GM18858 (cell line): ENCODE results near the gene NCOA6.

Experiments
- ATAC-seq: cut with Tn5 transposase; IDR thresholded peaks from one replicate; pipeline ENCODE4 v1.9.1; 2021; ENCODE audit not compliant: unreplicated experiment

Gene NCOA6

DNA sequence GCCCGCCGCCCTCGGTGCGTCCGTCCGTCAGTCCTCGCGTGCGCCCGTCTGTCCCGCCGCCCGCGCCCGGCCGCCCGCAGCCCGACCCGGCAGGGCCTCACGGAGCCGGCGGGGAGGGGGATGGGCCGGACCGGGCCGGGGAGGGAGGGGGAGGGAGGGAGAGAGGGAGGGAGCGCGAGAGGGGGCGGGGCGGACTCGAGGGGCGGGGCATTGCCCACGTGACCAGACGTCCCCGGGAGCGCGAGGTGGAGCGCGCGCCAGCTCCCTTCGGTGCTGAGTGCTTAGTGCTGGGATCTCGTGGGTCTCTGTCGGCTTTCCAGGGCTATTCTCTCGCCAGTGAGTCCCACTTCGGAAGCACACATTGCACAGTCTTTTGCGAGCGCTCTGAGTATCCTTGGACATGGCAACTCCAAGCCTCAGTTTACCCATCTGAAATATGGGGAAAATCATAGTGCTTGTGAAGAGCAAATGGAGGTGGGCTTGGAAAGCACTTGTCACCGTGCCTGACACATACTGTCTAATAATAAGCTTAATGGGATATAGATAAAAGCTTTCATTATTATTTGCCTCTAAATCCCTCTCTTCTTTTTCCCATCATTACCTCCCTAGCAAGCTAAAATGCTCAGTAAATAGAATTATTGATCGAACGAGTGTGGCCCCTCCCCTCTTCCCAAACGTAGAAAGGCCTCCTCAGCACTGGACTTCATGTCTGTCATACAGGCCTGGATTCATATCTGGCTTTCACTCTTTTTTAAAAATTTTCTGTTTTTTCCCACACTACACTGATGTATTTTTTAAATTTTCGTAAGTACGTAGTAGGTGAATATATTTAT lies at the start of gene NCOA6:
Gene NCOA6 (minus strand): TSS at position 122 of the 833 bp plus-strand sequence. CDS start 43,296 bp downstream, outside the sequence.
- ATAC-seq, result peak; percentile 27

DNA sequence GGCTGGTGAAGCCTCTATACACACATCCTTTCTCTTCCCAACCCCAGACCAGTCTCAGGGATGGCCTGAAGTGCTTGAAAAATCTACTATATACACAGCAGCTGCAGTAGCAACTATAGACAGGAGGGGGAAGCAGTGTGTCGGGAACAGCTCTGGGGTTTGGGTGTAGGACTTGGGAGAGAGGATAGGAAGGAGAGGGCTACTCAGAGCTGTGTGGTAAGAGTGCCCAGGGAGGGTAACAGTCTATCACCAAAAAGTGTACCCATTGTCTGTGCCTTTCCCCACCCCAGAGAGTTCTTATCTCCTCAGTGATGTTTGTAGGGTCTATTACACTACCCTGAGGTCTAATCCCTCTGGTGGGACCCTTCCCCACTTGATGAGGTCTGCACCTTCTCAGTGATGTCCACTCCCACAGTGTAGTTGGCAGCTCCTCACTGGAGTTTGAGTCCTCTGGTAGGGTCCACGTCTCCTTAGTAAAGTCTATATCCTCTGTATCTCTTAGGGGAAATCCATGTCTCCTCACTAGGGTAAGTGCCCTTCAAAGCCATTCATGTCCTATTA lies 48.7 kb upstream of the NCOA6 start:
- ATAC-seq, result no peak

DNA sequence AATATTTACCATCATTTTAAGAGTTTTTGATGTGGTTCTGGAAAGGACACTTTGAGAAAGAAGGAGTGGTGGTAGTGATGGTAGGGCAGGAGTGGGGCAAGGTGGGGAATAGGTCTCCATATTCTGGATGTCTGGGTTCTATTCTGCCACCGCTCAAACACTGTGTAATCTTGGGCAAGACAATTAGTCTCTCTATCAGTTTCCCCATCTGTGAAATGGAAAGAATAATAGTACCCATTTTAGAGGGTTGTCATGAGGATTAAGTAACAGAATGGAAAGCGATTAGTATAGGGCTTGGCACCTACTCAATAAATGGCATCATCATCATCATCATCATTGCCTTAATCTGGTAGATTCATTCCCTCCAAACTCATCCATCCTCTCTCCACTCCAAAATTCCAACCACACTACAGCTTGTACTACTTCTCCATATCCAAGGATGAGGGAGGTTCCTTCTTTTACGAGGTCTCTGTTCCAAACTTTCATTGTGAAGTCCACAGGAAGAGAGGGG lies 48.2 kb upstream of the NCOA6 start:
- no peak for ATAC-seq

DNA sequence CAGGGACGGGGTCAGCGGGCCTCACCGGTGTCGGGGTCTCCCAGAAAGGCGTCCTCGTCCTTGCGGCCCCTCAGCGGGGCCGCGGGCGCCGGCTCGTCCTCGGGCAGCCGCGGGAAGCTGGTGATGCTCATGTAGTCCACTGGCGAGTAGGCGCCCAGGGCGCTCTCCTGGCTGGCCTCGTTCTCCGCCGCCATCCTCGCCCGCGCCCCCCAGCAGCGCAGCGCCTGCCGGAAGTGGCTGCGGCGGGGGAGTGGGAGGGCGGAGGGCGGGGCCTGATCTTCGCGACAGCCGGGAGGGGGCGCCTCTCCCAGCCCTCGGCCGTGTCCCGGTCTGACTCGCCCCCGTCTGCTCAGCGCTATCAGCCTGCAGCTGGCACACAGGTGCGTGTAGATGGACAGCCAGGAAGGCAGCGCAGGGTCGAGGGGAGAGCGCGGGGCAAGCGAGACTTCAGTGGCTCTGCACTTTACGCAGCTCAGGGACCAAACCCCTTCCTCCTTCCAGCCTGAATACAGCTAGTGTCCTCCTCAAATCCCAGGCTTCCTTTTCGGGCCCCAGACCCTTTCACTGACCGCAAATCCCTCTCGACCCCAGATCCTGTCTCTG lies 47.3 kb upstream of the NCOA6 start, which contains the start of gene GGT7:
Gene GGT7 (minus strand): TSS at position 235 of the 603 bp plus-strand sequence. CDS start 41 bp downstream, at position 194.
- ATAC-seq, result no peak

DNA sequence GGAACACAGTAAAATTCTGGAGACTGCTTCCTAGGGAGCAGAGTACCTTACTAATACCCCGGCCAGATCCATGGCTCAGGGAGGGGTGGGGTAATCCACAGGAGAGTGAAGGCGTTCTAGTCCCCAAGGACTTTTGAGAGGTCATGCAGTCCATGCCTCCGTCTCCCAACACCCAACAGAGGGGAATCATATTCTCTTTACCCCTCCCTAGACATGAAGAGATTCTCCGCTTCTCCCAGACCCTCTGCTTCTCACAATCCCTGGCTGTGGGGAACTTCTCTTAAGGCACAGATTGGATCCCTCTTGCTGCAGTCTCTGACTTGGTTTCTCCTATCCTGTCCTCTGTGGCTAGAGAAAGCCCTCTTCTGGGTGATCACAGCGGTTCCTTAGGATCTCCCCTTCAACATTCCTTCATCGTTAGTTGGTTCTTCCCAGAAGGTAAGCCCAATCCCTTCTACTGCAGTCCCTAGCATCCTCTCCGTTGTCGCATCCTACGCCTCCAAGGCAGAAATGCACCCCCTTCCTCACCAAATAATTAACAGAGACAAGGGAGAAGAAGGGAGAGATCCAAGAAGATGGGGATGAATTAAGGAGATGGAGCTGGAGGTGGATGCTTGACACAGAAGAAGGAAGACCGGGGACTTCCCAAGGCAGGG lies 46.6 kb upstream of the NCOA6 start:
- ATAC-seq, result no peak

DNA sequence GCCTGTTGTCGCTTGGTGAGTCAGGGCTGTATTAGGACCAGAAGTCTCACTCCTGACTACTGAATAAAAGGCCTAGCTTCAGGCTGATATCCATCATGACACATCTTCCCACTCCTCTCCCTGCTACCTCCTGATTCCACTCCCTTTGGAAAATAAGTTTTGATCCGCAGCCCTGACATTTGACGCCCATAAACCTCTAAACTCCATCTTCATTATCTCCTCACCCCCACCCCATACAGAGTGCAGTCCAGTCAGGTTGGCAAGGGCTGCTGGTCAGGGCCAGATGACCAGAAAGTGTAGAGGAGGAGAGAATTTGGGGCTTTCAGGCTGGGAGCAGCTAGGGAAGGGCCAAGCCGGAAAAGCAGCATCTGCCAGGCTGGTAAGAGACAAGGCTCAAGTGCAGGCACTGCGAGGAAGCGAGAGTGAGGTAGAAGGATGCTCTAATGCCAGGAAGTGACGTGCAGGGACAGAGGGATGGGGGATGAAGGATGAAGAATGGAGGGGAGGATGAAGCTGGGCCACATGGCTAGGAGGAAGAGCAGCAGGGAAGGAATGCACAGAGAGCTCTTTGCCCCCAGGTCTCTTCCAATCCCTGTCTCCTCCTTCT lies 46.0 kb upstream of the NCOA6 start:
- no peak for ATAC-seq

DNA sequence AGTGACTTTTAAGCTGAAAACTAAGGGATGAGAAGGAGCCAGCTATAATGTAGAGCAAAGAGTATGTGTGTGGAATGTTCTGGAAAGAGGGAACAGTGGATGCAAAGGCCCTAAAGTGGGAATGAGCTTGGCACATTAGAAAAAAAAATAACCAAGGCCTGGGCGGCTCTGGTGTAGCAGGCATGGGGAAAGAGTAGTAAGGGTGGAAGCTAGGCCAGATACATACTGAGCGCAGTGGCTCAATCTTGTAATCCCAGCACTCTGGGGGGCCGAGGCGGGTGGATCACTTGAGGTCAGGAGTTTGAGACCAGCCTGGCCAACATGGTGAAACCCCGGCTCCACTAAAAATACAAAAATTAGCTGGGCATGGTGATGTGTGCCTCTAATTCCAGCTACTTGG lies 38.8 kb upstream of the NCOA6 start:
- no peak for ATAC-seq

DNA sequence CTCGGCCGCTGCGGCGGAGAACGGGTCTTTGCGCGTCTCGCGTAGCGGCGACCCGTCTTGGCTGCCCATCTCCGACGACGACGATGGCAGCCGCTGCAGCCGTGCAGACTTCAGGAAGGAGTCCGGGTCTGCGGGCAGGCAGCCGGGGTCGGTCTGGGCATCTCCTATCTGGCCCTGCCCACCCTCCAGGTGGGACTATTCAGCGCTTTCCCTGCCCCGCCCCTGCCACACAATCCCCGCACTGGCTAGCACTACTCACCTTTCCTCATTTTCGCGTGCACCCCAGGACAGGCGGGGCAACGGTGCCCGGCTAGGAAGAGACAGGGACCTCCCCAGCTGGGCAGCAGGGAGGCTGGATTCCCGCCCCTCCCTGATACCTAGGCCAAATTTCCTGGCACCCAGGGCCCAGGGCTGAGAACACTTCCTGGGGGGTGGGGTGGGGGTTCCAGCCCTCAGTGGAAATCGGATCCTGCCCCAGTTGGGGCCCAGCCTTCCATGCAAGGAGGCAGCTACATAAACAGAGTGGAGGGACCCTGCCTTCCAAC lies 38.0 kb upstream of the NCOA6 start:
- no peak for ATAC-seq

DNA sequence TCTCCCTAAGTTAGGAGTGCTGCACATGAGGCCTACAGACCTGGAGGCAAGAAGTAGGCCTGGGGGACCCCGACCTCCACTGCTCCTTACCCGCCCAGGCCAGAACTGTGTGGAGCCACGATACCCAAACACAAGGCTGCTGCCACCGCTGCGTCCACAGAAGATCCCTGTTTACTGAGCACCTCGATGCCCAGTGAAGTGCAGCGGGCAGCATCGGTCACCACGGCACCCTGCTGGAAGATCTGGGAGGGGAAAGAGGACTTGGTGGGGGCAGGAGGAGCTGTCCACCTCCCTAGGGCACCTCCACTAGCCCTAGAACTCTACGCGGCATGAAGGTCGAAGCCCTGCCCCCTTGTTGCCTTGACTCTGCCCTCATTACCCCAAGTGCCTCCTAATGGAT lies 37.3 kb upstream of the NCOA6 start:
- ATAC-seq, result no peak

DNA sequence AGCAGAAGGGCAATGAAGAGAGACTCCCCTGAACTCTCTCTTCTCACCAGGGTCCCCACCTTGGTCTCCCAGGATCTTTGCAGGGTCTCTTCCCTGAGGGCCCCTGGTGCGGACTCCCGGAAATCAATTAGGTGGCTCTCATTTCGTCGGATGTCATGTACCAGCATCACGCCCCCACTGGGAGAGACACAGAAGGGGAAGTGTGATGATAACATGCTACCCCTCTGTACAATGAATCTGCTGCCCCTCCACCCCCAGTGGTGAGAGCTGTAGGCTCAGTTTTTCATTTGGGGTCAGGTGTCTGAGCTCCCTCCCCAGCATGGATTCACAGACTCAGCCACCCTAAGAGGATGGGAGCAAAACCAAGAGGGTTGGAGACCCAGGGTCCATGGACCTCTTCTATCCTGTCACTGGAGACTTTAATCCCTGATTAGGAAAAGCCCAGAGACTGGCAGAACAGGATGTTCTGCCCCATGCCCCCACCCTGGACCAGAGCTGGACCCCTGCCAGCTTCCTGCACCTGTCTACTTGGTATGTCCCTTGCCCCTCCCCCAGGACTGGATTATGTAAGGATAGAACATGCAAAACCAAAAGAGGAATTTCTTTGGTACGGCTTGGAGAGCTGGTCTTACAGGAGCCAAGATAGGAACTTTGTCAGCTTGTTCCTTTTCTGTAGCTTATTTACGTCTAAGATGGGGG lies 36.1 kb upstream of the NCOA6 start:
- ATAC-seq, result no peak

DNA sequence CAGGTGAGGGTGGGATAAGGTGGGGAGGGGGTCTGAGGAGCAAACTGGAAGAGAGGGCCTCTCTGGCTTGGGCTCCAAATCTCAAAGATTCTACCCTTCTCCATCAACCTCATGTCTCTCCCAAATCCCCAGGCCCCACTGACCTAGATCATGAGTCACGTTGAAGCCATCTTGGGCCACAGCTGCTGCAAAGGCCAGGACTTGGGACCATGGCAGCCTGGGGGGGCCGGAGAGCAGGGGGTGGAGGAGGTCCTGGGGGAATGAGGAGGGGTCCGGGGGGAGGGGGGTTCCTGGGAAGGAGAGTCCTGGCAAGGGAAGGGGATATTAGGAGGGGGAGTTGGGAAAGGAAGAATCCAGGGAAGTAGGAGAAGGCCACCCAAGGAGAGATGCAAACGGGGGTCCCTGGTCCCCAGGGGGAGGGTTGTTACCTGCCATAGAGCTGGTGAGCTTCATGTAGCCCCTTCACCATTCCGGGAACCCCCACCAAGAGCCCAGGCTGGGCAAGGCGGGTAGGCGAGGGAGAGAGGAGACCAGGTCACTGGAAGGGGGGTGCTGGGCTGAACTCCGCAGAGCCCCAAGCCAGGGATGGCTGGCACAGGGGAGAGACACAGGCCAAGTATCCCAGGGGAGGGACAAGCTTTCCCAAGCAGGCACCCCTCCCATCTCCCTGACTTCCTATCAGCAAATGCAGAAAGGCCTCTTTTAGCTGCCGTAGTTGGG lies 34.5 kb upstream of the NCOA6 start:
- ATAC-seq, result no peak

DNA sequence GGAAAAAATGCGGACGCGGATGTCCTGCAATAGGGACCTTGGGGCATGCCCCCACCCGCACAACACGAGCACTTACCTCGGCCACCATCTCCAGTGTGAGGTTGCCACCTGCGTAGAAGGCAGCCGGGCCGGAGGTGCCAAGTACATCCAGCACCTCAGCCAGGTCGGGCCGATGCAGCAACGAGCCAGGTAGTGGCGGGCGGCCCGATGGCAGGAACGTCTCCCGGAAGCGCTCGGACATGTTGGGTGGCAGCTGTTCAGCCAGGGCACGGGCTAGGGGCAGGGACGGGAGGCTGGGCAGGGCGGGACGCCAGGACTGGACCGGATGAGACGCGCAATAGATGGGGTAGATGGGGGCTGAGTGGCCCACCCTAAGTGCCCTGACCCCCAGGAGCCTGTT lies 33.9 kb upstream of the NCOA6 start:
- ATAC-seq, result no peak

DNA sequence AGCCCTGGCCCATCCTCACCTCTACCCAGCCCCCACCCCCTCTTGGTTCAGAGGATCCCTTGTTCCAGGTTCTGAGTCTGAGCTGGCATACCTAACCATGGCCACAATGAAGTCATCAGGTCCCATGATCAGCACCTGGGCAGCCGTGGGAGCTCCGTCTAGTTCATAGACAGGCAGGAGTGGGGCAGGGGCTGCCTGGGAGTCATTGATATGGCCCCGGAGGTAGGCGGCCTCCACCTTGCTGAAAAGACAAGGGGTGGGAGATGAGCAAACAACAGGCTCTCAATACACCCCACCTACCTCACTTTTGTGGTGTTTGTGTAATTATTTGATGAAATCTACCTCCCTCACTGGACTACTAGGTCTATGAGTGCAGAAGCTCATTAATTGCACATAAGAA lies 26.8 kb upstream of the NCOA6 start:
- ATAC-seq, result no peak

DNA sequence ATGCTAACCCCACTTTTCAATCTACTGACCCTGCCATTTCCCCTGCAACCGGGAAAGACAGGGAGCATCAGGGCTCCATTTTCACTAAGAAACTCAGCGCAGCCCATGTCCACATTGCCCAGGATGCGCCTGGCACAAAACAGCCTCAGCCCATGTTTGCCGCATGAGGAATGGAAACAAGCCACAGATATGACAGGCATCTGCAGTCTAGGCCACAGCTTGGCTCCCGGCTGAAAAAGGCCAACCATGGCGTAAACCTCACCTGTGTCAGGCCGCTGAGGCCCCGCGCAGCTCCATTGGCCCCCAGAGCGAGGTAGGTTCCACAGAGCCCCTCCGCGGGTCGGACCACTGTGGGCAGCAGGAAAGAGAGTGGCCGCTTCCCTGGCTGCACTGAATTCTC lies 25.5 kb upstream of the NCOA6 start:
- ATAC-seq, result no peak

DNA sequence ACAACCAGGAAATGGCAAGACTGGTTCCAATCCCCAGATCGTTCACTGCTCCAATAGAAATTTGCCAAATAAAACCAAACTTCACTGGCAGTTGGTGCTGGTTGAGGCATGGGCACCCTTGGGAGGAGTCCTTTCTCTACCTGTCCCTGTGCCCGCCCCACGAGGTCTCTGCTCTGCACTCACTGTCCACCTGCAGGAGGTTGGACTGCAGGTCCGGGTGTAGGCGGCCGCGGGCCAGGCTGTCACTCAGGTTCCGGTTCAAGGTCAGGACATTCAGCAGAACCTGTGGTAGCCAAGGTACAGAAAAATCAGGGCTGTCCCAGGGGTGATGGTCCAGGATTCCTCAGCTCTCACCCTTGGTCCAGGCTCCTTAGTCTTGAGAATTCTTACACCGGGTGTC lies 24.3 kb upstream of the NCOA6 start:
- no peak for ATAC-seq

DNA sequence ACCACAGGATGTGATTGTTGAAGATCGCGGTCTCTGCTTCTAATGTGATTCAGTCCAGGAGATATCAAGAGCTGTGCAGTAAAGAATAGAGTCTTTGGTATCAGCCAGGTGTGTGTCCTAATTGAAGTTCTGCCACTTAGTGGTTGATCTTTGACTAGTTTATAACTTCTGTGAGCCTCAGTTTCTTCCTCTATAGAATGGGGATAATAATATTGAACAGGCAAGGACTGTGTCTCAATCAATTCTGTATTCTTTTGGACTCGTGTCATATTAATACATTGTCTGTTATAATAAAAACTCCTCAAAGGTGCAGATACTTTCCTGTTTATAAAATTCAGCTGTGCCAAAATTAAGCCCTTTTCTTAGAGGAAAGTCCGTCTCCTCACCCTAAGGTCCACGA lies 23.1 kb upstream of the NCOA6 start:
- no peak for ATAC-seq

DNA sequence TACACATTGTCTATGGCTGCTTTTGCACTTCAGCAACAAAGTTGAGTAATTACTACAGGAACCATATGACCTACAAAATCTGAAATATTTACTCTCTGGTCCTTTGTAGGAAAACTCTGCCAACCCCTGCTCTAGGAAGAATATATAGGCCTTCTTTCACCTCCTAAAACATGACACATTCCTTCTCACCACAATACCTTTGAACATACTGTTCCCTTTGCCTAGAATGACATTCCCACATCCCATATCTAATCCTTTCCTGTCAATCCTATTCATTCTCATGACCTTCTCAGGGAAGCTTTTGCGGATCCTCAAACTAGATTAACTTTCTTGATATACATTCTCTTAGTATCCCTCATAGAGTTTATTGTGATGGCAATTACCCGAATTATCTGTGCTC lies 18.0 kb upstream of the NCOA6 start:
- ATAC-seq, result no peak

DNA sequence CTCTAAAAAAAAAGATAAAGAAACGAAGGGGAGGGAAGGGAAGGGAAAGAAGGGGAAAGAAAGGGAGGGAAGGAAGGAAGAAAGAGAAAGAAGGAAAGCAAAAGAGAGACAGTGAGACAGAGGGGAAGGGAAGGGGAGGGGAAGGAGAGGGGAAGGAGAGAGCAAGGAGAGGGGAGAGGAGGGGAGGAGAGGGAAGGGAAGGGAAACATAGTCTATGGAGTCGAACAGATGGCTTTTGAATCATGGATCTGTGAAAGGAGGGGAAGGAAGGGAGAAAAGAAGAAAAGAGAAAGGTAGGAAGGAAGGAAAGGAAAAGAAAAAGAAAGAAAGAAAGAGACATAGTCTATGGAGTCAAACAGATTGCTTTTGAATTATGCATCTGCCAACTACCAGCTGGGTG lies 16.7 kb upstream of the NCOA6 start:
- ATAC-seq, result no peak

DNA sequence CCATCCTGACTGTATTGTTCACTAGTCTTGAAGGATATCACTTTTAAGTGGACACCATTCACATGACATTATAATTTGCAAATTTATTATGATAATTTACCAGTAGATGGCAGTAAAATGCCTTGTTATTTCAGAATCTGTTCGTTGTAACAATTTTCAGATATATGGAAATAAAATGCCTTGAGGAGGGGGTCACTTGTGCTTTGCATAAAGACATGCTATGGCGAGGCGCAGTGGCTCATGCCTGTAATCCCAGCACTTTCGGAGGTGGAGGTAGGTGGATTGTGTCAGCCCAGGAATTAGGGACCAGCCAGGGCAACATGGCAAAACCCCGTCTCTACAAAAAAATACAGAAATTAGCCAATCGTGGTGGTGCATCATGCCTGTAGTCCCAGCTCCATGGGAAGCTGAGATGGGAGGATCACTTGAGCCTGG lies 9.0 kb upstream of the NCOA6 start:
- no peak for ATAC-seq

DNA sequence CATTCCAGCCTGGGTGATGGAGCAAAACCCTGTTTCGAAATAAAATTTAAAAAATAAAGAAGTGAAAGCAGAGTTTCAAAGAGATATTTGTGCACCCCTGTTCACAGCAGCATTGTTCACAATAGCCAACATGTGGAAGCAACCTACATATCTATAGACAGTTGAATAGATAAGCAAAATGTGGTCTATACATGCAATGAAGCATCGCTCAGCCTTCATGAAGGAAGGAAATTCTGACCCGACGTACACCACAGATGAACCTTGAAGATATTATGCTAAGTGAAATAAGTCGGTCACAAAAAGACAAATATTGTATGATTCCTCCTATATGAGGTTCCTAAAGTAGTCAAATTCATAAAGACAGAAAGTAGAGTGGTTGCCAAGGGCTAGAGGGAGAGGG lies 6.5 kb upstream of the NCOA6 start:
- ATAC-seq, result no peak
